Neuronal stem cell (in vitro differentiated cells): ENCODE measurements around the gene MPP4.

ENCODE experiments used
- DNase-seq: peaks from one replicate; pipeline ENCODE4 v3.0.0-alpha.2; 2013; ENCODE audit warnings: low spot score
- H2AFZ ChIP-seq: one replicate; pipeline ENCODE4 v1.6.1; 2013; ENCODE audit warnings: mild to moderate bottlenecking, low read length, inconsistent platforms
- H2AK5ac ChIP-seq: 2 replicates; pipeline ENCODE4 v1.6.1; 2013; ENCODE audit warnings: low read depth, mild to moderate bottlenecking, inconsistent platforms, low read length, moderate library complexity, mixed read lengths
- H2BK120ac ChIP-seq: 2 replicates; pipeline ENCODE4 v1.6.1; 2013; ENCODE audit warnings: low read depth, mild to moderate bottlenecking, inconsistent platforms, low read length, moderate library complexity, mixed read lengths
- H2BK12ac ChIP-seq: one replicate; pipeline ENCODE4 v1.6.1; 2013; ENCODE audit warnings: low read length, inconsistent platforms
- H2BK15ac ChIP-seq: 2 replicates; pipeline ENCODE4 v1.6.1; 2013; ENCODE audit warnings: mild to moderate bottlenecking, low read length, inconsistent platforms, mixed read lengths
- H2BK5ac ChIP-seq: one replicate; pipeline ENCODE4 v1.6.1; 2013; ENCODE audit warnings: inconsistent platforms, mild to moderate bottlenecking, low read length, moderate library complexity
- H3K14ac ChIP-seq: one replicate; pipeline ENCODE4 v1.6.1; 2013; ENCODE audit warnings: low read length, inconsistent platforms
- H3K18ac ChIP-seq: 2 replicates; pipeline ENCODE4 v1.6.1; 2013; ENCODE audit warnings: low read length, inconsistent platforms
- H3K23ac ChIP-seq: 2 replicates; pipeline ENCODE4 v1.6.1; 2013; ENCODE audit warnings: low read depth, mild to moderate bottlenecking, mixed read lengths, low read length, inconsistent platforms; ENCODE audit not compliant: poor library complexity
- H3K27ac ChIP-seq: replicated peaks from 3 replicates; pipeline ENCODE4 v1.5.1; 2013; ENCODE audit warnings: low read length, inconsistent platforms
- H3K27me3 ChIP-seq, 3 experiments: 2 replicates each; pipeline ENCODE4 v1.6.1; 2013; ENCODE audit warnings: low read length in 3 of 3, mild to moderate bottlenecking in 2 of 3, inconsistent platforms in 1 of 3, low read depth in 1 of 3, mixed read lengths in 1 of 3, moderate library complexity in 1 of 3; ENCODE audit not compliant: control insufficient read depth in 3 of 3, insufficient read depth in 3 of 3
- H3K36me3 ChIP-seq, 2 donors: replicated peaks in 1 of 2; 2 replicates each; pipeline ENCODE4 v1.6.1; 2013; ENCODE audit warnings: low read length in 2 of 2; ENCODE audit not compliant: control insufficient read depth in 2 of 2, insufficient read depth in 2 of 2
- H3K4ac ChIP-seq: 2 replicates; pipeline ENCODE4 v1.6.1; 2013; ENCODE audit warnings: inconsistent platforms, mild to moderate bottlenecking, low read length, moderate library complexity
- H3K4me1 ChIP-seq, 2 donors: 1 replicate in 1 of 2; 2 replicates in 1 of 2; pipeline ENCODE4 v1.6.1; 2013; ENCODE audit warnings: low read length in 2 of 2, low read depth in 1 of 2; ENCODE audit not compliant: control insufficient read depth in 2 of 2, insufficient read depth in 1 of 2
- H3K4me2 ChIP-seq: one replicate; pipeline ENCODE4 v1.6.1; 2013; ENCODE audit warnings: mild to moderate bottlenecking, low read length, inconsistent platforms; ENCODE audit not compliant: insufficient read depth, poor library complexity, severe bottlenecking
- H3K4me3 ChIP-seq, 2 donors: 2 replicates each; pipeline ENCODE4 v1.5.1; 2013; ENCODE audit warnings: low read length in 2 of 2, mild to moderate bottlenecking in 2 of 2, inconsistent platforms in 1 of 2, moderate library complexity in 1 of 2
- H3K79me1 ChIP-seq: one replicate; pipeline ENCODE4 v1.6.1; 2013; ENCODE audit warnings: low read depth, mild to moderate bottlenecking, inconsistent platforms, low read length, moderate library complexity
- H3K9ac ChIP-seq: one replicate; pipeline ENCODE4 v1.6.1; 2013; ENCODE audit warnings: mild to moderate bottlenecking, low read depth, low read length, inconsistent platforms; ENCODE audit not compliant: poor library complexity
- H3K9me3 ChIP-seq, 2 donors: replicated peaks in 1 of 2; 2 replicates each; pipeline versions ENCODE3 to v1.6.1; 2013; ENCODE audit warnings: low read length in 2 of 2, mild to moderate bottlenecking in 2 of 2, inconsistent platforms in 1 of 2, low read depth in 1 of 2, mixed read lengths in 1 of 2, moderate library complexity in 1 of 2; ENCODE audit not compliant: control insufficient read depth in 2 of 2, insufficient read depth in 1 of 2
- H4K8ac ChIP-seq: one replicate; pipeline ENCODE4 v1.6.1; 2013; ENCODE audit warnings: low read depth, mild to moderate bottlenecking, inconsistent platforms, low read length, moderate library complexity
- H4K91ac ChIP-seq: one replicate; pipeline ENCODE4 v1.6.1; 2013; ENCODE audit warnings: low read length, low read depth, mild to moderate bottlenecking, inconsistent platforms; ENCODE audit not compliant: poor library complexity
- WGBS, 2 donors: extraction: QIAGEN DNeasy Blood & Tissue Kit; methylation state at CpG; one replicate each; pipeline ENCODE4 v1.1.7; 2013; ENCODE audit warnings: missing lambda C conversion rate in 2 of 2, mixed read lengths in 1 of 2; ENCODE audit not compliant: insufficient read length in 2 of 2, insufficient replicate concordance in 1 of 2; ENCODE audit errors: extremely low coverage in 2 of 2; 5-methylcytosine and 5-hydroxymethylcytosine counted together

The MPP4 gene

DNA sequence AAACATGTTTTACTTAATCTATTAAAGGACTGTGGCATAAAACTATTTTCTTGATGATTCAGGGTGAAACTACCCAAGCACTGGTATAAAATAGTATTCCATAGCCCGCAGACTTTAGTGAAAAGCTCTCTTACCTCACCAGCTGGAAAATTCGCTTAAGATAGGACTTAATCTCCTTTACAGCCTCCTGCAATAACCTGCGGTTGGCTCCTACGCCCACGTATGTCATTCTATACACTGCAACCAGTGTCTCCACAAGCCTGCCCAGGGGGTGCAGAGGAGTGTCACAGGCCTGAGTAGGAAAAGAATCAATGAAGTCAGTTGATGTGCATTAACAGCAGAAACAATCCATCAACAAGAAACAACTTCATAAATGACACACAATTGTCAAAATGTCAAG, 11.3 kb upstream of the MPP4 start:
- Histone ChIP-seq H3K23ac (no peak overlapping the region), H3K79me1 (no peaks in the 10 kb centered on the region), H3K14ac (no peak overlapping the region), H3K4me1 (no peaks in the 10 kb centered on the region), H4K91ac (no peak overlapping the region), H4K8ac (no peak overlapping the region), H3K4me3 (no peak overlapping the region), H3K27me3 (no peaks in the 10 kb centered on the region), H2BK12ac (no peak overlapping the region), H2BK120ac (no peak overlapping the region), H2AFZ (no peak overlapping the region), H3K4me2 (no peak overlapping the region), H3K27ac (no peak overlapping the region), H3K36me3 (peaks cover 19 to 95% of the 10 kb centered on the region in 2 donors), H2BK5ac (no peak overlapping the region), H2AK5ac (no peak overlapping the region), H3K9ac (no peak overlapping the region), H3K9me3 (no peaks in the 10 kb centered on the region), H2BK15ac (no peak overlapping the region), H3K18ac (no peak overlapping the region), H3K4ac (no peak overlapping the region)
- no CpG with 5 or more reads among the region's 5 CpGs for WGBS, 2 donors
- DNase-seq = no peak

DNA sequence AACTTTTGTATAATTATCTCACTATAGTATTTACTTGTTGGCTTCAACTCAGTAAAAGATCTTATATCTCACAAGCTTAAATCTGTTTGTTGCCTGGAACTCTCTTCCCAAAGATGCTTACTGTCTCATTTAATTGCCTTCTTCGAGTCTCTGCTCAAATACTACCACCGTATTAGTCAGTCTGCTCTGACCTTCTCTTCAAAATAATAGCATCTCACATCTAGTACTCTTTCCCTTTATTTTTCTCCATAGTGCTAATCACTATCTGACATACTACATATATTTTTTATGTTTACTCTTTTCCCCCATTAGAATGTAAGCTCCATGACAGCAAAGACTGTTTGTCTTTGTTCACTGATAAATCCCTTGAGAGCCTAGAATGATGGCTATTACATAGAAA, 10.6 kb upstream of the MPP4 start:
- H2BK120ac ChIP-seq = no peak overlapping the region
- no peak overlapping the region for H3K27ac ChIP-seq
- DNase-seq = no peak
- peaks cover 16 to 95% of the 10 kb centered on the region in 2 donors for H3K36me3 ChIP-seq
- no peak overlapping the region for H2BK15ac ChIP-seq
- H3K9ac ChIP-seq = no peak overlapping the region
- H3K4me1 ChIP-seq = no peaks in the 10 kb centered on the region
- H3K79me1 ChIP-seq = no peaks in the 10 kb centered on the region
- no peak overlapping the region for H4K91ac ChIP-seq
- no peak overlapping the region for H3K4me2 ChIP-seq
- no CpG with 5 or more reads among the region's 2 CpGs for WGBS, 2 donors
- H2BK12ac ChIP-seq = no peak overlapping the region
- no peak overlapping the region for H3K4ac ChIP-seq
- H3K4me3 ChIP-seq = no peak overlapping the region
- H2BK5ac ChIP-seq = no peak overlapping the region
- no peak overlapping the region for H2AFZ ChIP-seq
- H3K27me3 ChIP-seq = no peaks in the 10 kb centered on the region
- H3K14ac ChIP-seq = no peak overlapping the region
- no peak overlapping the region for H3K23ac ChIP-seq
- no peak overlapping the region for H3K18ac ChIP-seq
- H3K9me3 ChIP-seq = no peaks in the 10 kb centered on the region
- no peak overlapping the region for H4K8ac ChIP-seq
- H2AK5ac ChIP-seq = no peak overlapping the region

DNA sequence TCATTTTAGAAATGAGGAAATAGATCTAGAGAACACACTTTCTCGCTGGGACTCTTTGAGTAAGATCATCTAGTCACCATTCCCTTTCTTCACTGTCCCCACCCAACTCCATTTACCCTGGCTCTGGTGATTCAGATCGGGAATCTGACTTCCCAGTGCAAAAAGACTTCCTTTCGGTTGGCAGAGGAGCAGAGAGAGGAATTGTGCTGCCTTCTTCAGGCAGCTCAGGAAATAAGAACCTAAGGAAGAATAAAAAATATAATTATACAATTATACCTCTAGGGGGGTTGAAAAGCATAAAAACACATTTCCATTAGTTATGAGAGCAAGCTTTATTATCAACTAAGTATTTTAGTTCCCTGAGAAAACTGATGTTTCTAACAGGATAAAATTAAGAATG, 9.3 kb upstream of the MPP4 start:
- DNase-seq = no peak
- WGBS, 2 donors = no CpG with 5 or more reads among the region's 3 CpGs
- no peak overlapping the region for H3K4ac ChIP-seq

DNA sequence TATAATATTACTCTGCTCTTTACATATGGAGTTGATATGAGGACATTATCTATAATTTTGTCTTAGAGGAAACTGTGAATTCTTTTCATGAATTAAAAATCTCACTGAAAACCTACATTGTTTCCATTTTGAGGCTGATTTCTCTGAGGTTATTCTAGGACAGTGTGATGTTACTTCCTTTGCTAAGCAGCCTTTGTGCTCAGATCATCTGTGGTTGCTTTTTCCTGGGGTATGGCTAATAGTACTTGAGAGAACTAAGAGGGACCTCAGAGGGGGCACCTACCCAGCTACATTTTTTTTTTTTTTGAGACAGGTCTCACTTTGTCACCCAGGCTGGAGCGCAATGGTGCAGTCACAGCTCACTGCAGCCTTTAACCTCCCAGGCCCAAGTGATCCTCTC, 8.7 kb upstream of the MPP4 start:
- H3K18ac ChIP-seq = no peak overlapping the region
- no peak overlapping the region for H2BK12ac ChIP-seq
- H3K4me2 ChIP-seq = no peak overlapping the region
- H3K36me3 ChIP-seq = peaks cover 14 to 94% of the 10 kb centered on the region in 2 donors
- no CpG with 5 or more reads among the region's 1 CpG for WGBS, 2 donors
- H3K4me1 ChIP-seq = no peaks in the 10 kb centered on the region
- no peak overlapping the region for H2BK120ac ChIP-seq
- H3K23ac ChIP-seq = no peak overlapping the region
- no peak overlapping the region for H2AK5ac ChIP-seq
- DNase-seq = no peak
- no peak overlapping the region for H3K9ac ChIP-seq
- no peak overlapping the region for H4K91ac ChIP-seq
- H4K8ac ChIP-seq = no peak overlapping the region
- no peak overlapping the region for H2AFZ ChIP-seq
- H2BK5ac ChIP-seq = no peak overlapping the region
- H3K4ac ChIP-seq = no peak overlapping the region
- no peaks in the 10 kb centered on the region for H3K9me3 ChIP-seq
- H3K27ac ChIP-seq = no peak overlapping the region
- H3K14ac ChIP-seq = no peak overlapping the region
- no peak overlapping the region for H3K4me3 ChIP-seq
- H3K79me1 ChIP-seq = no peaks in the 10 kb centered on the region
- no peak overlapping the region for H2BK15ac ChIP-seq
- H3K27me3 ChIP-seq = no peaks in the 10 kb centered on the region

More for the DNA sequence above, 9.3 kb upstream of the MPP4 start:
- H2BK12ac ChIP-seq = no peak overlapping the region
- no peak overlapping the region for H3K27ac ChIP-seq
- H3K27me3 ChIP-seq = no peaks in the 10 kb centered on the region
- H4K8ac ChIP-seq = no peak overlapping the region
- H3K36me3 ChIP-seq = peaks cover 14 to 95% of the 10 kb centered on the region in 2 donors
- H2AFZ ChIP-seq = no peak overlapping the region
- no peak overlapping the region for H3K18ac ChIP-seq
- no peaks in the 10 kb centered on the region for H3K4me1 ChIP-seq
- no peak overlapping the region for H3K23ac ChIP-seq
- no peaks in the 10 kb centered on the region for H3K9me3 ChIP-seq
- H2BK120ac ChIP-seq = no peak overlapping the region
- H3K79me1 ChIP-seq = no peaks in the 10 kb centered on the region
- no peak overlapping the region for H3K4me3 ChIP-seq
- H3K14ac ChIP-seq = no peak overlapping the region
- H2BK15ac ChIP-seq = no peak overlapping the region
- no peak overlapping the region for H3K4me2 ChIP-seq
- H2BK5ac ChIP-seq = no peak overlapping the region
- H3K9ac ChIP-seq = no peak overlapping the region
- no peak overlapping the region for H4K91ac ChIP-seq
- no peak overlapping the region for H2AK5ac ChIP-seq
